Hepatocyte (in vitro differentiated cells): ENCODE data around the gene VSIR.

ENCODE experiments used
- EZH2 ChIP-seq: fragments of 200-600 bp; sonication (generic); IDR thresholded peaks from 2 replicates; pipeline ENCODE4 v1.6.1; 2016; ENCODE audit warnings: antibody characterized with exemption, mild to moderate bottlenecking, borderline replicate concordance
- TF ChIP-seq, protein P1 (sequence below): fragments of 200-600 bp; sonication (generic); IDR thresholded peaks from 2 replicates; pipeline ENCODE4 v1.5.1; 2016; ENCODE audit warnings: antibody characterized with exemption, mild to moderate bottlenecking; ENCODE audit not compliant: poor library complexity

DNA sequence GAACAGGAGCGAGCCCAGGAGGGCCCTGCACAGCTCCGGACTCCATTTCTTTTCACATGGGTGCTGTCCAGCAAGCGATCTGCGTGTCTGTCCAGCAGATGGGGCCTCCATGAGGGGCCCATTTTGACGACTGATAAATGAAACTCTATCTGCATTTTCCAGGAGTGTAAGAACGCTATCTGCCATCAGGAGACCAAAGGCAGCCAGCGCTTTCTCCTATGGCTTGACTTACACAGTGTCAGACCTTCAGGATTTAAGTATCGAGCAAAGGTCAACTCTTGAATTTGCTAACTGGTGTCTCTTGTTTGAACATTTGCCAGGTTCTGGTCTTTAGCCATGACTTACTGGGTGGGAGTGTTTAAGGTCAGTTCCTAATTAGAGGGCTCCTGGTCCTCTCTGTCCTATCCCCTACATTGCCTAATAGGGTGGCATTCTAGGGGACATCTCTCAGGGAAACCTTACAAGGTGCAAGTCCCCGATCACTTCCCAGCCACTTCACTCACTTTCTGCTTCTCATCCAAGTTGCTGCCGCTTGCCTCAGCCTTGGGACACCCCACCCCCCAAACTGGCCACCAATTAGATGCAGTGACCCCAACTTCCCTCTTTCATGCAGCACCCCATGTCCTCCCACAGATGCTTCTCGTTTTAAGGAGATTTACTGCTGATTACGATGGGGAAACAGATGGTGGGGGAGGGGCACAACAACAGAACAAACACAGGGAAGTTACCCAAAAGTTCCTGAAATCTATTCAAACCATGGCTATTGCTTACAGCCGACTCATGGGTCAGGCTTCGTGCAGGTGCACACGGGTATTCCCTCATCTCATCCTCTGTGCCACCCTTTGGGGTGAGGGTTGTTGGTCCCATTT lies 20.0 kb downstream of the VSIR start:
- TF ChIP-seq EZH2 = no peak
- TF ChIP-seq, protein P1, sequence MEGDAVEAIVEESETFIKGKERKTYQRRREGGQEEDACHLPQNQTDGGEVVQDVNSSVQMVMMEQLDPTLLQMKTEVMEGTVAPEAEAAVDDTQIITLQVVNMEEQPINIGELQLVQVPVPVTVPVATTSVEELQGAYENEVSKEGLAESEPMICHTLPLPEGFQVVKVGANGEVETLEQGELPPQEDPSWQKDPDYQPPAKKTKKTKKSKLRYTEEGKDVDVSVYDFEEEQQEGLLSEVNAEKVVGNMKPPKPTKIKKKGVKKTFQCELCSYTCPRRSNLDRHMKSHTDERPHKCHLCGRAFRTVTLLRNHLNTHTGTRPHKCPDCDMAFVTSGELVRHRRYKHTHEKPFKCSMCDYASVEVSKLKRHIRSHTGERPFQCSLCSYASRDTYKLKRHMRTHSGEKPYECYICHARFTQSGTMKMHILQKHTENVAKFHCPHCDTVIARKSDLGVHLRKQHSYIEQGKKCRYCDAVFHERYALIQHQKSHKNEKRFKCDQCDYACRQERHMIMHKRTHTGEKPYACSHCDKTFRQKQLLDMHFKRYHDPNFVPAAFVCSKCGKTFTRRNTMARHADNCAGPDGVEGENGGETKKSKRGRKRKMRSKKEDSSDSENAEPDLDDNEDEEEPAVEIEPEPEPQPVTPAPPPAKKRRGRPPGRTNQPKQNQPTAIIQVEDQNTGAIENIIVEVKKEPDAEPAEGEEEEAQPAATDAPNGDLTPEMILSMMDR = no peak
